Adrenal gland (tissue), 5 donors: Measurements from ENCODE around the gene BEST1.

Experiments used
- CTCF ChIP-seq, 6 experiments: fragments of 450-650 bp in 4 of 6; fragments of 200-600 bp in 2 of 6; sonication (generic) in 1 of 6; IDR thresholded peaks; 1 replicate in 5 of 6; 2 replicates in 1 of 6; pipeline versions ENCODE4 v1.5.1 to v1.8.0; 2016 to 2021; ENCODE audit warnings: antibody characterized with exemption in 6 of 6, mild to moderate bottlenecking in 2 of 6, moderate library complexity in 1 of 6
- POLR2A ChIP-seq, 2 donors: fragments of 450-650 bp; IDR thresholded peaks; one replicate each; pipeline ENCODE4 v1.6.1; 2017; ENCODE audit warnings: antibody characterized with exemption in 2 of 2, mild to moderate bottlenecking in 2 of 2, moderate library complexity in 1 of 2
- donor health status: DM: no; HTN: no; CAD: no.

GRCh38 chr11:62010935-62011528 is 60.9 kb downstream of the BEST1 start:
- TF ChIP-seq POLR2A (IDR thresholded peaks at IDR 0.05): no peak
- TF ChIP-seq CTCF (IDR thresholded peaks at IDR 0.05): no peak
